Keratinocyte (primary cell): Measurements from ENCODE around the gene EPHA6. TPM values are rescaled to one million over a fixed set of nuclear protein-coding genes. Genes with fewer than 3 reads are reported as not detected.

ENCODE experiments used
- DNase-seq: peaks from one replicate; pipeline ENCODE4 v3.0.0-alpha.2; 2011; ENCODE audit warnings: low read depth, missing footprints, low spot score
- FAIRE-seq: peaks from 2 replicates; lab custom pipeline; 2011; peaks lifted over from hg19 to GRCh38; lab: Jason Lieb, UNC
- H2AFZ ChIP-seq: 2 replicates; pipeline ENCODE4 v1.6.0; 2012; ENCODE audit warnings: low read length, control low read depth, inconsistent platforms; ENCODE audit not compliant: control insufficient read depth
- H3K27ac ChIP-seq: 2 replicates; pipeline ENCODE4 v1.5.1; 2011; ENCODE audit warnings: low read length; ENCODE audit not compliant: control insufficient read depth, insufficient read depth
- H3K27me3 ChIP-seq: 3 replicates; pipeline ENCODE4 v1.6.0; 2011; ENCODE audit warnings: low read length; ENCODE audit not compliant: control insufficient read depth, insufficient read depth; ENCODE audit errors: extremely low read depth
- H3K36me3 ChIP-seq, 2 experiments: 2 replicates in 1 of 2; 3 replicates in 1 of 2; pipeline ENCODE4 v1.5.1; 2011; ENCODE audit warnings: low read length in 2 of 2, mild to moderate bottlenecking in 1 of 2; ENCODE audit not compliant: control insufficient read depth in 2 of 2, insufficient read depth in 2 of 2; ENCODE audit errors: extremely low read depth in 1 of 2
- H3K4me1 ChIP-seq: 3 replicates; pipeline ENCODE4 v1.5.1; 2011; ENCODE audit warnings: low read length; ENCODE audit not compliant: control insufficient read depth, insufficient read depth; ENCODE audit errors: extremely low read depth
- H3K4me2 ChIP-seq: 3 replicates; pipeline ENCODE4 v1.6.0; 2011; ENCODE audit warnings: low read depth, low read length; ENCODE audit not compliant: control insufficient read depth, insufficient read depth; ENCODE audit errors: extremely low read depth
- H3K4me3 ChIP-seq, 3 experiments: fragments of 200-600 bp in 1 of 3; sonication (generic) in 1 of 3; 2 replicates in 2 of 3; 3 replicates in 1 of 3; pipeline ENCODE4 v1.5.1; 2011 to 2016; ENCODE audit warnings: low read length in 3 of 3, mild to moderate bottlenecking in 3 of 3, control low read depth in 2 of 3, inconsistent platforms in 1 of 3, low read depth in 1 of 3, mixed read lengths in 1 of 3, mixed run types in 1 of 3, moderate library complexity in 1 of 3; ENCODE audit not compliant: control insufficient read depth in 2 of 3, insufficient read depth in 2 of 3; ENCODE audit errors: extremely low read depth in 1 of 3
- H3K79me2 ChIP-seq: 2 replicates; pipeline ENCODE4 v1.6.0; 2012; ENCODE audit warnings: low read length; ENCODE audit not compliant: control insufficient read depth, insufficient read depth
- H3K9ac ChIP-seq: 3 replicates; pipeline ENCODE4 v1.6.0; 2011; ENCODE audit warnings: low read length; ENCODE audit not compliant: control insufficient read depth, insufficient read depth; ENCODE audit errors: extremely low read depth
- H3K9me1 ChIP-seq: 3 replicates; pipeline ENCODE4 v1.6.0; 2011; ENCODE audit warnings: low read length; ENCODE audit not compliant: control insufficient read depth, insufficient read depth; ENCODE audit errors: extremely low read depth
- H3K9me3 ChIP-seq: 2 replicates; pipeline ENCODE4 v1.5.1; 2012; ENCODE audit warnings: low read depth, low read length; ENCODE audit not compliant: control insufficient read depth
- H4K20me1 ChIP-seq: 3 replicates; pipeline ENCODE4 v1.6.0; 2011; ENCODE audit warnings: low read length; ENCODE audit not compliant: control insufficient read depth, insufficient read depth; ENCODE audit errors: extremely low read depth
- EZH2 ChIP-seq: IDR thresholded peaks from one replicate; pipeline ENCODE4 v1.6.1; 2012; ENCODE audit warnings: inconsistent platforms, mild to moderate bottlenecking, low read length, moderate library complexity
- dilution Hi-C: fragments of 300-500 bp; cut with MboI; formaldehyde crosslinking; loops from one replicate; pipeline ENCODE4 v1.7.0; 2020; ENCODE audit warnings: low sequenced_read_pairs; ENCODE audit not compliant: extremely low pct_ligation_motif_present
- polyA plus RNA-seq, 5 experiments: library from polyadenylated mRNA; depleted of rRNA in 3 of 5; stranded (reverse) in 3 of 5; stranded (forward) in 1 of 5; unstranded in 1 of 5; fragments of >200 nt; gene quantifications; 1 replicate in 1 of 5; 2 replicates in 3 of 5; 3 replicates in 1 of 5; pipeline versions ENCODE4 v1.2.1 to v1.2.3, GENCODE V29; 2011 to 2012; ENCODE audit warnings: missing spikeins in 2 of 5, low read depth in 1 of 5, low replicate concordance in 1 of 5
- TF ChIP-seq, protein P1 (sequence below), 3 experiments: IDR thresholded peaks in 1 of 3; conservative IDR thresholded peaks in 1 of 3; optimal IDR thresholded peaks in 1 of 3; 2 replicates in 2 of 3; 3 replicates in 1 of 3; pipeline versions ENCODE3 to v1.5.1; 2011; ENCODE audit warnings: low read length in 3 of 3, mild to moderate bottlenecking in 3 of 3, moderate library complexity in 2 of 3, control low read depth in 1 of 3, inconsistent platforms in 1 of 3; ENCODE audit not compliant: insufficient read depth in 2 of 3; ENCODE audit errors: extremely low read depth in 1 of 3

The EPHA6 gene
- polyA plus RNA-seq, 1 donor (not counting 4 experiments of a cell fraction or from before 2014, with no cell fraction given), result not detected

DNA sequence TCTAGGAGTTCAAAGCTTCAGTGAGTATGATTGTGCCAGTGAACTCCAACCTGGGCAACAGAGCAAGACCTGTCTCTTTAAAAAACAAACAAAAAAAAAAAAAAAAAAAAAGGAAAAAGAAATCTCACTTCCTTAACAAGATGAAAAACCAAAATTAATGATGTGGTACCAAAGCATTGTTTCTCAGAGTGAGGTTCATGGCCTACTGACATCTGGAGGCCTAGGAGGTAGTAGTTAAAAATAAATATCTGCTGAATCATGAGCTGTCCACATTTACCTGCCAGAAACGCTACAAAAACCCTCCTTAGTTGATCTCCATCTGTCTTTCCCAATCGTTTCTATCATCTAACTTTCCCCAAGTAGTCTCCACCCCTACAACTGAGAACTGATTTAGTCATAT is 51.2 kb downstream of the EPHA6 start:
- no peaks in the 10 kb centered on the region for H3K36me3 ChIP-seq
- H2AFZ ChIP-seq, result no peak overlapping the region
- no peaks in the 10 kb centered on the region for H3K9me3 ChIP-seq
- no peaks in the 10 kb centered on the region for H3K79me2 ChIP-seq
- FAIRE-seq (no peak), DNase-seq (no peak)
- H3K4me2 ChIP-seq, result no peak overlapping the region
- H3K4me3 ChIP-seq, result no peak overlapping the region
- dilution Hi-C loops, result no loop called here
- H4K20me1 ChIP-seq, result no peaks in the 10 kb centered on the region
- TF ChIP-seq, protein P1, sequence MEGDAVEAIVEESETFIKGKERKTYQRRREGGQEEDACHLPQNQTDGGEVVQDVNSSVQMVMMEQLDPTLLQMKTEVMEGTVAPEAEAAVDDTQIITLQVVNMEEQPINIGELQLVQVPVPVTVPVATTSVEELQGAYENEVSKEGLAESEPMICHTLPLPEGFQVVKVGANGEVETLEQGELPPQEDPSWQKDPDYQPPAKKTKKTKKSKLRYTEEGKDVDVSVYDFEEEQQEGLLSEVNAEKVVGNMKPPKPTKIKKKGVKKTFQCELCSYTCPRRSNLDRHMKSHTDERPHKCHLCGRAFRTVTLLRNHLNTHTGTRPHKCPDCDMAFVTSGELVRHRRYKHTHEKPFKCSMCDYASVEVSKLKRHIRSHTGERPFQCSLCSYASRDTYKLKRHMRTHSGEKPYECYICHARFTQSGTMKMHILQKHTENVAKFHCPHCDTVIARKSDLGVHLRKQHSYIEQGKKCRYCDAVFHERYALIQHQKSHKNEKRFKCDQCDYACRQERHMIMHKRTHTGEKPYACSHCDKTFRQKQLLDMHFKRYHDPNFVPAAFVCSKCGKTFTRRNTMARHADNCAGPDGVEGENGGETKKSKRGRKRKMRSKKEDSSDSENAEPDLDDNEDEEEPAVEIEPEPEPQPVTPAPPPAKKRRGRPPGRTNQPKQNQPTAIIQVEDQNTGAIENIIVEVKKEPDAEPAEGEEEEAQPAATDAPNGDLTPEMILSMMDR (optimal IDR thresholded peaks at IDR 0.05 in 1 of 3, IDR thresholded peaks at IDR 0.05 in 1 of 3, conservative IDR thresholded peaks at IDR 0.05 in 1 of 3; ENCODE audit: extremely low read depth in 1 of 3, insufficient read depth in 2 of 3, low read length in 3 of 3), result no peak
- no peak for TF ChIP-seq EZH2
- H3K27me3 ChIP-seq, result no peaks in the 10 kb centered on the region
- no peak overlapping the region for H3K9ac ChIP-seq
- no peaks in the 10 kb centered on the region for H3K9me1 ChIP-seq
- no peak overlapping the region for H3K27ac ChIP-seq
- H3K4me1 ChIP-seq, result no peaks in the 10 kb centered on the region

DNA sequence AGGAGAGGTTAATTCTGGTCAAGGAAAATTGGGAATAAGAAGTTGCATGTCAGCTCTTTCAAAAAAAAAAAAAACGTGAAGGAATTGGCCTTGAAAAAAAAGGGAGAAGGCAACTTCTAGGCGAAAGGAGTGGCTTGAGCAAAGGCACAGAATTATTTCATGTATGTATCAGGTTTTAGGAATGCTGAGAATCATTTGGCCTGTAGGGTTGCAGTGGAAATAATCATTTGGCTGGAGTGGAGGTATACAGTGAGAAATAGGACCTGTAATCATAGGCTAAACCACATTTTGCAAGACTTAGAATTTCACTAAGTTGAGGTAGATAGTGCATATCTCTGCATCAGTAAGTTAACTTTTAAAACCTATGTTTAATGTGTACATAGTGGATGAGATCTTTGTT is 54.9 kb downstream of the EPHA6 start:
- Histone ChIP-seq H3K4me2 (no peak overlapping the region), H3K9me1 (no peaks in the 10 kb centered on the region), H3K4me3 (no peak overlapping the region), H3K4me1 (no peaks in the 10 kb centered on the region), H3K27me3 (no peaks in the 10 kb centered on the region), H3K36me3 (no peaks in the 10 kb centered on the region), H3K9me3 (no peaks in the 10 kb centered on the region), H3K9ac (no peak overlapping the region), H3K27ac (no peak overlapping the region), H4K20me1 (no peaks in the 10 kb centered on the region), H3K79me2 (no peaks in the 10 kb centered on the region), H2AFZ (no peak overlapping the region)
- DNase-seq, result no peak
- no peak for FAIRE-seq
- TF ChIP-seq, protein P1 (optimal IDR thresholded peaks at IDR 0.05 in 1 of 3, IDR thresholded peaks at IDR 0.05 in 1 of 3, conservative IDR thresholded peaks at IDR 0.05 in 1 of 3; ENCODE audit: extremely low read depth in 1 of 3, insufficient read depth in 2 of 3, low read length in 3 of 3), result no peak
- TF ChIP-seq EZH2, result no peak
- dilution Hi-C loops, result no loop called here
